GM21576 (cell line): Measurements from ENCODE around the gene ADGRD1.

Experiments used
- ATAC-seq: cut with Tn5 transposase; IDR thresholded peaks from one replicate; pipeline ENCODE4 v1.9.1; 2021; ENCODE audit warnings: mild to moderate bottlenecking, moderate library complexity; ENCODE audit not compliant: unreplicated experiment

Gene ADGRD1

DNA sequence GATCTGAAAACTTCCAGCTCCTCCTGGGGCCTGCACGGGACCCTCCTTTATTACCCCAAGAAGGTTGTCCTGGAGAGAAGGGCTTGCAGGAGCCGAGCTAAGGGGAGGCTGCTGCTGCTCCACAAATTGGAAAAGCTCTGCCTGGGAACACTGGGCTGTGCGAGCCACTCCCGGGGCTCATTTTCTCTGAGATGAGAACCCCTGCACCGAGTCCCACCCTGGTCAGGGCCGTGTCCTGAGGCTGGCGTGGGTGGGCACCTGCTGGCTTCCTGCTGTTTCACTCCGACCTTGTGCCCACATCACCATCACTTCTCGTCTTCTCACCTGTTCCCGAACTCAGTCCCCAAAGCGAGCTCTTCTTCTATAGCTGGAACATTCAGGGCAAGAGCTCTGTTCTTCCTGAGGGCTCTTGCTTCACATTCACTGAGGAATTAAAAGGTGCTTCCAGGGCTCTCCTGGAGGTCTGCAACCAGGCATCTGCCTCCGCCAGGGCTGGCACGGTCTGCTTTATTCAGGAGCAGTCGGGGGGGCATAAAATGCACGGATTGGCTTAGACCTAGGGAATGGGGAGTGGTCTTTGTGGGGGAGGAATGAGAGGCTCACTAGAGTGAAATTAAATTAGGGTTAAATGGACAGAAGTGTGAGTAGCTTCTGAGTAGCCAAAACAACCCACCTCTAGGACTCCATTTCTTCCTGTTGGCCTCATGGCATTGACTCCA, 98.5 kb downstream of the ADGRD1 start:
- ATAC-seq = no peak

DNA sequence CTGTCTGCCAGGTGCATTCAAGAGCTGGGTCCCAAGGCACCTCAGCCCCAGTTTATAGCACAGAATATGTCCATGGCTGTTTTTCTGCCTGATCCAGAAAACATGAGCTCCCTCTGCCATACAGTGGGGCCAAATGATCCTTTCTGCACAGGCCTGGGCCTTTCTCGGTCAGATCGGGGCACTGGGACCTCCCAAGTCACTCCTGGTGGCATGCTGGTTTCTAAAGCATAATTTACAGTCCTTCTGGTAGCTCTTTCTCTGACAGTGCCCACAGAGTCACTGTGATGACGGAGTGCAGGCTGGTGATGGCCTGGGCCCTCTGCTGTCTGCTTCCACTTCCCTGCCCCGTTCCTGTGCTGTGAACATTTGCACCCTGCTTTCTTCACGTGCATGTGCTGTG, 99.2 kb downstream of the ADGRD1 start:
- no peak for ATAC-seq

DNA sequence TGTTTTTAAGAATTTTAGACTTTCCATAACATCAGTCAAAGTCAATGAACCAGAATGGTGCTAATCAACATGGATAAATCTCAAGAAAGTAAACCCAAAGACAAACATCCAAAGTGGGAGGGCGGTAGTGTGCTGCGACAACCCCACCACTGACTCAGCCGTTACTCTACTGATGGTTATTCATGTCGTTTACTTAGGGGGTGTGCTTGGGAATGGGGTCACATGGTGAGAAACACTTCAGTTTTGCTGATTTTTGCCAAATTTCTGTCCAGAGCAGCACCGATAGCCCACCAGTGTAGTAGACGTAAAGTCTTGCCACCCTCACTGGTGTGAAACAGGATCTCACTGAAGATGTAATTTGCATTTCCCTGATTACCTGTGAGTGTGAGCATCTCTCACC, 99.9 kb downstream of the ADGRD1 start:
- ATAC-seq = no peak

DNA sequence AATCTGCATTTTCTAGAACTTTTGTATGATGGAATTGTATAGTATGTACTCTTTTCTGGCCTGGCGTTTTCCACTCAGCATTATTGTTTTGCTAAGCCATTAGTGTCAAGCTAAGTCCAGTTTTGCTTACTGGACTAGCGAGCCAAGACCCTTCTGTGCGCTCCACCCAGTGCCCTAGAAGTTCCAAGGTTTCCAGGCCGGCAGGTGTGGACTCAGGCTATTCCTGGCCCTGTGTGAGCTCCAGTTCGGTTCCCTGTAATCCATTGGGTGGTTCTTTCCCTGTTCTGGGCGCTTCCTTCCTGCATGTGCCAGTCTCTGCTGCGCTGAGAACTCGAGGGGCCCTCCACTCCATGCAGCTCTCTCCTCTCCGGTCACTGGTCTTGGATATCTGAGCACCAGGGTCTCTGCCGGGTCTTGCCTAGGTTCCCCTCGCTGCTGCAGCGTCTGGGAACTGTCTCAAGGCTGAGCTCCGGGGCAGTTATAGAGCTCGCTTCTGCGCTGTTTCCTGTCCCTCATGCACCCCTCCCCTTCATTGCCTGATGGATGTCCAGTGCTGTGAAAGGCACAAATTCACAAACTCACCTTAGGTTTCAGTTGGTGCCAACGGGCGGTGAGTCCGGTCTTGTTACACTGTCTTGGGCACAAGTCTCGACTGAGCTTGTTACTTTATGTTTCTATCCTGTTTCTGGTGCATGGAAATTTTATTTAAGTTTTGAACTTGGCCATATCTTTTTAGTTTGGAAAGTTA, 100.8 kb downstream of the ADGRD1 start:
- ATAC-seq = no peak

DNA sequence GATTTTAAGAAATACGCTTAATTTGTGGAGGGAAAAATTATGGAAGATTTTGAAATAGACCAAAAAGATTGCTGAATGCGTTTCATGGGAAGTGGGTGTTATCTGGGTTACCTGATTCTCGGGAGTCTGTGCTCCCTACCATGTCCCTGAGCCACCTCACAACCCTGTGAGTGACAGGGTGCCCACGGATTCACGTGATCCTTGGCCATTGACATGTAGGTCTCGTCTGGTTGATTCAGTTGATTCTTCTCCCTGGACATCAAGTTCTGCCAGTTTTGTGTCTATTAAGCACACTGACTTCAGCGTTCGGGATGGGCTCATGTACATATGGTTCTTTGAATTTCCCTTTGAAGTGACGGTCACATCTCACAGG, 101.4 kb downstream of the ADGRD1 start:
- ATAC-seq = no peak

DNA sequence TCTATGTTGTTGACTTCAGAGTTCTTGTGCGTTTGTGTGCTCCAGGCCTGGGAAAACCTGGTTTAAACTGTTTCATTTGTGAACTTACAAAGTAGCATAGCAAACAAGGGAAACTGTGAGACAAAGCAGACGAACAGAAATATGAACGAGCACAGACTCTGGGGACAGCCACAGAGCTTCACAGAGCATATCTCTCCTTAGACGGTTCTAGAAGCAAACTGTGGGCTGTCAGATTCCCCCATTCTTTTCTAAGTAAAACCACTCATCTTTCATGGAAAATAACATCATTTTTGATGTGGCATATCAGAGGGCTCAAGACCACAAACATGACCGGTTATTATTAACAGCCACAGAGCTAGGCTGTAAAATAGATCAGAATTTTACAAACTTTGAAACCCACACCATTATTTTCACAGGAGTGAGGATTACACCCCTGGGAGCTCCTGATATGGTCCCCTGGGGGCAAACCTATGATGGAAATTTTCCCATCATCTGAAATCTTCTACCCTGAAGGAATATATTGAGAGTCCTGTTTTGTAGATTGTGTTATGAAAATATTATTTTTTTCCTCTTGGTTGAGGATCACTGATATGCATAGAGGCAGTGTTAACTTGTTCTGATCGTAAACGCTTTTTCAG, 102.0 kb downstream of the ADGRD1 start:
- ATAC-seq = no peak

DNA sequence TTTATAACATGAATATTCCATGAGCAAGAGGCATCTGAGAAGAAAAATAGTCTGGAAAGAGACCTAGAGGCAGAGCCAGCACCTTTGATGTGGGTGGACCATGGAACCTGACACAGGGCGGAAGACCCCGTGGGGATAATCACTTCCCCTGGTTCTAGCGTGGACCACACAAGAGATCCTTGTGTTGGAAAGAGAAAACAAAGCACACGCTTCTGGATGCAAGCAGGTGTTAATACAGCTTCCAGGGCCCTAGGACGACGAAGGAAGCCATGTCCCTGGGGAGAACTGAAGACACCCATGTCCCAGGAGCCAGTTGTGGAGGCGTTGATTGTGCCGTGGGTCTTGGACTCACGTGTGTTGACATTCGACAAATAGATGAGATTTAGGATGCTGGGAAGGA, 102.9 kb downstream of the ADGRD1 start:
- no peak for ATAC-seq

DNA sequence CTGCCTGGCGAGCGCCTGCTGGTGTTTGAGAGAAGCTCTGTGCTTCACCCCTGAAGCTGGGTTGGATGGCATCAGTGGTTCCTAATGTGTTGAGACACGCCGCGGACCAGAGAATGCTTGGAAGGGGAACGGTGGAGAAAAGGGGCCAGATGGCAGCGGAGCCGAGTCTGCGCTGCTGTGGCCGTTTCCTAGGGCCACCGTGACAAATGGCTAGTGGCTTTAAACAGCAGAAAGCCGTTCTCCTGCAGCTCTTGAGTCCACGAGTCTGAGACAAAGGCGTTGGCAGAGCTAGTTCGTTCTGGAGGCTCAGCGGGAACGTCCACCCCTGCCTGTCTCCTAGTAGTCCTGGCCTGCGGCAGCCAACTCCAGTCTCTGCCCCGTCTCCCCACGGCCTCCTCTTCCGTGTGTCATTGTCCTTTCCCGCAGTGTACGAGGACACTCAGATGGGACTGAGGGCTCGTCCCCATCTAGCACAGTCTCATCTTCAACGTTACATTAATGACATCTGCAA, 103.6 kb downstream of the ADGRD1 start:
- ATAC-seq = no peak

DNA sequence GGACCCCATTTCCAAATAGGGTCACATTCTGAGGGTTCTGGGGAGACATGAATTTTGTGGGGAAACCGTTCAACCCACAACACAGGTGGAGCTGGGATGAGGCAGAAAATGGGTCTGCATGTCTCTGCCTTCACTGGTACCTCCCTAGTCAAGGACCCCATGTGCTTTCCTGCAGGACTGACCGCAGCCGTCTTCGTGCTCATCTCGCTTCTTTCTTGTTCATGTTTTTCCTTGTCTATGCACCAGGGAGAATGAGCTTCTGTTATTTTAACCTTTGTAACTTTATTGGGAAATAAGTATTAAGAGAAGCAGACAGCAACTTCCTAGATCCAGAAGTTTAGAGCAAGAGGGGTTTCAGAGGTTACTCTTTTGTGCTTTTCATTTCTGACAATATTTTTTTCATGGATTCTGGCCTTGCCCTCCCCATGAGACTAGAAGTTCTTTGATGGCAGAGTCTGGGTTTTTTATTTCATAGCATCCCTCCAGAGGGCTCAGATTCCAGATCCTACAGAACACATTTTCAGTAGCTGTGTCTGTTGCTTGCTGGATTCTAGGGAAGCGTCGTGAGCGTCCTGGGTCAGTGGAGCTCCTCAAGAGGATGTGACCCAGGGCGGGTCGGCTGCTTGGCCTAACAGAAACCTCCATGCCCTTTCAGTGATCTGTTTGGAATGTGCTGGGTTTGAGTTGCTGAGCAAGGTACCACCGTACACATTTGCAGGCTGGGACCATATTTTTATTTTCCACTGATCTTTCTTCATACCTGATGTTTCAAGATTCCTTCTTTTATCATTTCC, 104.2 kb downstream of the ADGRD1 start:
- ATAC-seq = no peak

DNA sequence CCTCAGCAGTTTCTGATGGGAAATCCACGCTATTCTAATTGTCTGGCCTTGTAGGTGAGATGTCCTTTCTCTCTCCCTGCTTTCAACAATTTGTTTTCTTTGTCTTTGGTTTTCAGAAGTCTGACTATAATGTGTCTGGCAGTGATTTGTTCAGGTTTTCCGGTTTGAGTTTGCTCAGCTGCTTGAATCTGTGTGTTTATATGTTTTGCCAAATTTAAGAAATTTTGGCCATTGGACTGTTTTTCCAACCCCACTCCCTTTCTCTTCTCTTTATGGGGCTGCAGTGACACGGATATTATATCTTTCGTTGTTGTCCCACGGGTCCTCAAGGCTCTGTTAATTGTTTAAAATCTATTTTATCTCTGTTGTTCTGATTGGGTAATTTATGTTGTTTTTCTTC, 105.0 kb downstream of the ADGRD1 start:
- no peak for ATAC-seq

DNA sequence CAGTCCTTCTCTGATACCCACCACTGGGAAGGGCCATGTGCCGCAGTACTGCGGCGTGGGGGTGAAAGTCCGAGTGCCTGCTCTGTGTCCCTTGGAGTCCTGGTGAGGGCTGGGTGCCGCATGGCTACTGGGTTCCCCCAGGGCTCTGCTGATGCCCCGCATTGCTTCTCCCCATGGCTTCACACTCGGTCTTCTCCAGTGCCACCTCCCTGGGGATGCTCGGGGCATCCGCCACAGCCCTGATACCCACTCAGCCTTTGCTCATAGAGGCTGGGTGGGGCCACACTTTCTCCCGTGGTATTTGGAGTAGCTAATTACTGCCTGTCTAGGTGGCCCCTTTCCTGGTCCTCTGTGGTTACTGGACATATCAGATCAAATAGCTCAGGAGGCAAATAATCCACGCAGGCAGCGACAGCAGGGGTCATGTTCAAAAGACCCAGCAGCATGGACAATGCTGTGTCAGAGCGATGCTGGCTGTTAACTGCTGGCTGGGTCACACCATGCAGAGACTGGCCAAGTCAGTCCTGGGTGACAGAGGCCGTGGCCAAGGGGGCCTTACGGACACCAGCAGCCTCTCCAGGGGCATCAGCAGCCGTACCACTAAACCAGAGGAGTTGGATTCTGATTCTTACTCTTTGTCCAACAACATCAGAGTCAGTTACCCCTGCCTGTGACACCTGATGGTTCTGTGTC, 106.5 kb downstream of the ADGRD1 start:
- no peak for ATAC-seq

DNA sequence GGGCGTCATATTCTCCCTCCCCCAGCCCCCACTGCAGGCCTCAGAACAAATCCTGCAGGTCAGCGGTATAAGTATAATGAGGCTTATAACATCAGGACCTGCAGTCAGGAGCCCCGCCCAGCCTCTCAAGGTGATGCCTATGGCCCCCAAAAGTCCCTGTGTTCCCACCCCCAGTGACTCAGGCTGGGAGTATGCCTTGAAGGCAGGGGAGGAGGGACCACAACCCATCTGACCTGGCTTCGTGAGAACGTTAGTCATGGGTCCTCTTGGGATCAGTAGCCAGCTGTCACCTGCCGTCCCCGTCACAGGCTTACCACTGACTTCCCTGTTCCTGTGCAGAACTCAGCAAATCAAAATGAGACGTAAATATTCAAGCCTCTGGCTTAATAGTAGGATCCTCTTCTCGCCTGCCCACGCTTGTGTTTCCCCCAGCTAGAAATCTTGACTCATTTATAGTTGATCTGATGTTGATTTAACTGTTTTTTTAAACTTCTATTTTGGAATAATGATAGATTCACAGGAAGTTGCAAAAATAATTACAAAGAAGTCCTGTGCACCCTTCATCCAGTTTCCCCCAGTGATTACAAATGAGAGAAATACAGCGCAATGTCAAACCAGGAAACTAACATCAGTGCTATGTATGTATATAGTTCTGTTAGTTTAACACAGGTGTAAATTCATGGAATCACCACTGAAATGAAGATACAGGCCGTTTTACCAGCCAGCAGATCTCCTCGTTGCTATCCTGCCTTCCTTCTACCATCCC, 107.5 kb downstream of the ADGRD1 start:
- no peak for ATAC-seq

DNA sequence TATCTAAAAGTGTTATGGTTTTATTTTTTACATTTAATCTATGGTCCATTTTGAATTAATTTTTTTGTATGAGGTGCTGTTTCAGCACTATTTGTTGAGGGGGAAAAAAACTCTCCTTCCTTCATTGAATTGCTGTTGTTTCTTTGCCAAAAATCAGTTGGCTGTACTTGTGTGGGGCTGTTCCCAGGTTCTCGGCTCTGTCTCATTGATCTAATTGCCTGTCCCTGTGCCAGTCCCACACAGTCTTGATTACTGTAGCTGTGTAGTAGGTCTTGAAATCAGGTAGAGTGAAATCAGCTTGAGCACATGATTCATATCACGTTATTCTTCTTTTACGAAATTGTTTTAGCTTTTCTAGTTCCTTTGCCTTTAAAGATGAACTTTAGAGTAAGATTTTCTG, 109.7 kb downstream of the ADGRD1 start:
- no peak for ATAC-seq

DNA sequence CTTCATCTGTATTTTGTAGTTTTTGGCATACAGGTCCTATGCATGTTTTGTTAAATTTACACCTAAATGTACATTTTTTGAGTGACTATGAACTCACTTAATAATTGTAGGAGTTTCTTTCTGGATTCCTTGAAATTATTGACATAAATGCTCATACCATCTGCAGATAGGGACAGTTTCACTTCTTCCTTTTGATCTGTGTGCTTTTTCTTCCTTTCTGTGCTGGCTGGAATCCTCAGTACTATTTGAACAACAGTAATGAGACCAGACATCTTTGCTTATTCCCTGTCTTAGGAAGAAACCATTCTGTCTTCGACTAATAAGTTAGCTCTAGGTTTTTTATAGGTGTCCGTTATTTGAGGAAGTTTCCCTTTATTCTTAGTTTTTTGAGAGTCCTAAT, 110.3 kb downstream of the ADGRD1 start:
- no peak for ATAC-seq

DNA sequence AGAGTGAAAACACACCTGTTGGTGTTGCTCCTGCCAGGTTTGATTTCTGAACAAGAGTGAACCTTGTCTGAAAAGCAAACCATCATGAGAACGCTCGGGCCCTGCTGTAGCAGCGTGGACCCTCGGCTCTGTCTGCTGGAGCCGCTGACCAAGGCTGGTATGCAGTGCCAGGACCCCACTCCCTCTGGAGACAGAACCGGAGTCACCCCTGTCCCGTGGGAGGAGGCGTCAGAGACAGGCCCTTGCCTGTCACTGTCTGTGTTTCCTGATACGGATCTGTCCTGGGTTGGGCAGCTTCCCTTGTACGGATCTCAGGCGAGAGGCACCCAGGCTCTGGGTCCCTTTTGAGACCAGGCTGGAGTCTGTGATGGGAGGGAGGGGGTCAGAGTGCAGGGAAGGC, 111.6 kb downstream of the ADGRD1 start:
- ATAC-seq = no peak

DNA sequence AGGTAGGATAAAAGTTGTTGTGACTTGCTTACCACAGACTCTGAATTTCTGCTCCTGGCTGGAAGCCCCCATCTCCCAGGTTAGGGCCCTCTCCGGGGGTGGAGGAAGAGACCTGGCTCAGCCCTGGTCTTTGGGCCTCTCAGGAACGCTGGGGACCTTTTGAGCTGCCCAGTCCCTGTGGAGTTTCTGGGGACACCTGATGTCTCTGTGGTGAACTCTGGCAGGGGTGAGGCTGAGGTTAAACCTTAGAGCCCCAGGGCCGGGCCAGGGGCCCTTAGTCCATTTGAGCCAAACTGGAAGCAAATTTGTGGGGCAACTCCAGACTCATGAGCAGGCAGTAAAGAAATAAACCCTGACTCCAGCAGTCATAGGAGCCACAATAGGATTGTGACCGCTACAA, 112.1 kb downstream of the ADGRD1 start:
- no peak for ATAC-seq

DNA sequence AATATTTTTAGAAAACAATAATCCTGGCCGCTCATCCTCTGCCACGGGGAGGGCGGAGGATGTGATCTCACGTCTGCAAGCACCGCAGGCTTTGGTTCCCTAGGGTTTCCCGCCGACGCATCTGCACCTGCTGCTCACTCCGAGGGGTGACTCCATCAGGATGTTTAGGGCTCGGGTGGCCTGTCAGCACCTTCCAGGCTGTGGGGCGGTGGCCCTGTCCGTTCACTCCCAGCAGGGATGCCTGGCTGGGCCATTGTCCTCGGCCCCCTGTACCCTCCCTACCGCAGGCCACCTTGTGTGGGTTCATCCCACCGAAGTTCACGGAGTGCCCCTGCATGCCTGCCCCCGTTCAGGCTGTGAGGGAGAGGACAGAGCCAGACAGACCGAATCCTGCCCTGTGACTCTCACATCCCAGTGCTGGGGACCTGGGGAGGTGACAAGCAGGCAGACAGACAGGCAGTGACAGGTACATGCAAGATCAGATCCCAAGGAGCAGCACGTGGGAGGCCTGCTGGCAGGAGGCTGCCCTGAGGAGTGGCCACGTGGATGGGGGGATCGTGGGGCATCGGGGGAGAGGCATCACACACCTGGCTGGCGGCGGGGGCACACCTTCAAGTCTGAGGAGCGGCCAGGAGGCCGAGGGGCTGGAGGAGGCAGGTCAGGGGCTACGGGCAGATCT, 112.6 kb downstream of the ADGRD1 start:
- ATAC-seq = no peak

DNA sequence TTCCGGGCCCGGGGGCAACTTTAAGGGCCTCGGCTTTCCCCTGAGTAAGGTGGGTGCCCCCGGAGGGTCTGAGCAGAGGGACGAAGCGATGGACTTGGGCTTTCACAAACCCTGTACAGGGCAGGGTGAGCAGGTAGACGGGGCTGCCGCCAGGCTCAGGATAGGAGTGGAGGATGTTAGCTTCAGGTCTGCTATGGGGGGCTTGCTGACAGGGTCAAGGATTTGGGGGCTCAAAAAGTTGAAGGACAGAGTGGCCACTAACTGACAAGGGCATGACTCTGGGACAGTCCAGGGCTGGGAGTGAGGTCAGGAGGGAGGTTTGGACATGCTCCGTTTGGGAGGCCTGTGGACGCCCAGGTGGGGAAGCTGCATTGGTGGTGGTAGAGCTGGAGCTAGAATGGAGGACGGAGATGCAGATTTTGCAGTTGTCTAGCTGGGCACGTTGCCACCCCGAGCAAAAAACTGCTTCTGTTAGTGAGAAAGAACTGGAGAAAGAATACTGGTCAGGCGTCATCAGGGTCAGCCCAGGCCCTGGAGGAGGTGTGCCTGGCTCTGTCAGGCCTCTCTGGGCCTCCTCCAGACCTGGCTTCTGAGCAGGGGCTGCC, 113.3 kb downstream of the ADGRD1 start:
- no peak for ATAC-seq
